Measurements from ENCODE around the gene SHOX. TPM values are rescaled to one million over a fixed set of nuclear protein-coding genes. Genes with fewer than 3 reads are reported as not detected.

SHOX gene
- total RNA-seq, 1 donor from 2014 or later, result not detected

- peak overlapping the region; percentile 66 for H3K4me2 ChIP-seq
- H3K27ac ChIP-seq, result no peak overlapping the region
- H3K79me2 ChIP-seq (ENCODE audit: low read depth), result no peaks in the 10 kb centered on the region
- peaks cover 11% of the 10 kb centered on the region for H3K4me1 ChIP-seq
- no peaks in the 10 kb centered on the region for H3K9me3 ChIP-seq (ENCODE audit: low read depth)
- no peak for TF ChIP-seq EZH2phosphoT487 (IDR thresholded peaks at IDR 0.05)
- TF ChIP-seq CTCF (IDR thresholded peaks at IDR 0.05), result no peak
- no peak for TF ChIP-seq EZH2 (IDR thresholded peaks at IDR 0.05)
- peaks cover 20% of the 10 kb centered on the region for H3F3A ChIP-seq (ENCODE audit: low read depth)
- H3K36me3 Mint-ChIP-seq, result peaks cover 1% of the 10 kb centered on the region
- H3K9ac ChIP-seq, result no peak overlapping the region
- H3K27ac Mint-ChIP-seq, result no peak overlapping the region
- no peaks in the 10 kb centered on the region for H4K20me1 ChIP-seq (ENCODE audit: low read depth)
- H2AFZ ChIP-seq (replicated peaks), result peak overlapping the region; percentile 87
- H3K4me3 Mint-ChIP-seq, result no peak overlapping the region
- peaks cover 22% of the 10 kb centered on the region for H3K27me3 Mint-ChIP-seq (ENCODE audit: insufficient read depth, low read depth)
- DNase-seq (ENCODE audit: low spot score), result peak; percentile 28
- no peaks in the 10 kb centered on the region for H3K27me3 ChIP-seq
- H3K4me3 ChIP-seq, result no peak overlapping the region
- peaks cover 28% of the 10 kb centered on the region for H3K4me1 Mint-ChIP-seq
- H3K9me3 Mint-ChIP-seq, result peaks cover 5% of the 10 kb centered on the region
- no peaks in the 10 kb centered on the region for H3K36me3 ChIP-seq
Measured at GRCh38 chrX:675279-675954, 44.8 kb downstream of the SHOX start.

GRCh38 chrX:675955-676295 is 45.3 kb downstream of the SHOX start:
- no peak for TF ChIP-seq EZH2phosphoT487 (IDR thresholded peaks at IDR 0.05)
- no peak for TF ChIP-seq CTCF (IDR thresholded peaks at IDR 0.05)
- Histone ChIP-seq H3K4me1 (peaks cover 11% of the 10 kb centered on the region), H3K27me3 (no peaks in the 10 kb centered on the region), H3K36me3 (no peaks in the 10 kb centered on the region), H2AFZ (replicated peaks) (peak overlapping the region; percentile 87), H3F3A (ENCODE audit: low read depth) (peaks cover 20% of the 10 kb centered on the region), H3K27ac (no peak overlapping the region), H3K4me2 (peak overlapping the region; percentile 66), H3K4me3 (no peak overlapping the region), H3K9me3 (ENCODE audit: low read depth) (no peaks in the 10 kb centered on the region), H4K20me1 (ENCODE audit: low read depth) (no peaks in the 10 kb centered on the region), H3K79me2 (ENCODE audit: low read depth) (no peaks in the 10 kb centered on the region), H3K9ac (no peak overlapping the region)
- H3K4me1 Mint-ChIP-seq, result peaks cover 25% of the 10 kb centered on the region
- H3K27ac Mint-ChIP-seq, result no peak overlapping the region
- DNase-seq (ENCODE audit: low spot score), result peak; percentile 55
- H3K4me3 Mint-ChIP-seq, result no peak overlapping the region
- peaks cover 22% of the 10 kb centered on the region for H3K27me3 Mint-ChIP-seq (ENCODE audit: insufficient read depth, low read depth)
- H3K9me3 Mint-ChIP-seq, result peaks cover 5% of the 10 kb centered on the region
- H3K36me3 Mint-ChIP-seq, result peaks cover 1% of the 10 kb centered on the region

- Histone ChIP-seq H3K36me3 (no peaks in the 10 kb centered on the region), H3K9me3 (ENCODE audit: low read depth) (no peaks in the 10 kb centered on the region), H3K4me2 (no peak overlapping the region), H4K20me1 (ENCODE audit: low read depth) (no peaks in the 10 kb centered on the region), H3K4me3 (no peak overlapping the region), H3K27ac (no peak overlapping the region), H2AFZ (replicated peaks) (no peak overlapping the region), H3F3A (ENCODE audit: low read depth) (peaks cover 20% of the 10 kb centered on the region), H3K27me3 (no peaks in the 10 kb centered on the region), H3K4me1 (peaks cover 11% of the 10 kb centered on the region), H3K9ac (no peak overlapping the region), H3K79me2 (ENCODE audit: low read depth) (no peaks in the 10 kb centered on the region)
- TF ChIP-seq EZH2phosphoT487 (IDR thresholded peaks at IDR 0.05) (no peak), CTCF (IDR thresholded peaks at IDR 0.05) (no peak), EZH2 (IDR thresholded peaks at IDR 0.05) (no peak)
- Mint-ChIP-seq H3K9me3 (peaks cover 5% of the 10 kb centered on the region), H3K36me3 (peaks cover 1% of the 10 kb centered on the region), H3K27me3 (ENCODE audit: insufficient read depth, low read depth) (peaks cover 22% of the 10 kb centered on the region), H3K4me3 (no peak overlapping the region), H3K4me1 (peaks cover 25% of the 10 kb centered on the region), H3K27ac (no peak overlapping the region)
- no peak for DNase-seq (ENCODE audit: low spot score)
Measured at GRCh38 chrX:677376-677775, 46.8 kb downstream of the SHOX start.

Data from neural progenitor cell (in vitro differentiated cells).